ENCODE results near the gene ITPR3. TPM values are rescaled to one million over a fixed set of nuclear protein-coding genes. Genes with fewer than 3 reads are reported as not detected.

Gene ITPR3
- total and polyA plus RNA-seq, 2 of the 13 experiments (the other 11 are each of a cell fraction or from before 2014, with no cell fraction given), result 3.8 to 21.4 TPM

DNA sequence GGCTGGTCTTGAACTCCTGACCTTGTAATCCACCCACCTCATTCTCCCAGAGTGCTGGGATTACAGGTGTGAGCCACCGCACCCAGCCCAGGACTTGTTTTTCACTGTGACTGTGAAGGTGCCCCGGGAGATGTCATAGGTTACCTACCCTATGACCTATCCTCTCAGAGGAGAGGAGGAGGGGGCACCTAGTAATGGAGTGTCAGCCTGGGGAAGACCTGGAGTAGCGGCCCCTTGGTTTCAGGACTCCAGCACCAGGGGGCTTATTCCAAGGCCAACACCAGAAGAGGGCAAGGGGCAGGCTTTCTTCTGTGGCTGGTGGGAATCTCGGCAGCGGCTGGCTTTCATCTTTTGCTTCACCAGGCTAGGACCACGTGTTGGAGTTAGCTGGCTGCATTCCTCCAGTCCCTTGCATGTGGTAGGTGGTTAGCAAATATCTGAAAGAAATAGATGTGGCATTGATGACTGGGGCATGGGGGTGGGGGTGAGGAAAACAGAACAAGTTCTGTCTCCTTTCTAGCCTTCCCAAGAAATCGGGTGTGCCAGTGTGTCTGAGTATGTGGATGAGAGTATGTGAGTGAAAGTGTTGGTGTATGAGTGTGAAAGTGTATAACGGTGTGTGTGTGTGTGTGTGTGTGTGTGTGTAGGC, 7.9 kb upstream of the ITPR3 start (continued):
- TF ChIP-seq, protein P1, sequence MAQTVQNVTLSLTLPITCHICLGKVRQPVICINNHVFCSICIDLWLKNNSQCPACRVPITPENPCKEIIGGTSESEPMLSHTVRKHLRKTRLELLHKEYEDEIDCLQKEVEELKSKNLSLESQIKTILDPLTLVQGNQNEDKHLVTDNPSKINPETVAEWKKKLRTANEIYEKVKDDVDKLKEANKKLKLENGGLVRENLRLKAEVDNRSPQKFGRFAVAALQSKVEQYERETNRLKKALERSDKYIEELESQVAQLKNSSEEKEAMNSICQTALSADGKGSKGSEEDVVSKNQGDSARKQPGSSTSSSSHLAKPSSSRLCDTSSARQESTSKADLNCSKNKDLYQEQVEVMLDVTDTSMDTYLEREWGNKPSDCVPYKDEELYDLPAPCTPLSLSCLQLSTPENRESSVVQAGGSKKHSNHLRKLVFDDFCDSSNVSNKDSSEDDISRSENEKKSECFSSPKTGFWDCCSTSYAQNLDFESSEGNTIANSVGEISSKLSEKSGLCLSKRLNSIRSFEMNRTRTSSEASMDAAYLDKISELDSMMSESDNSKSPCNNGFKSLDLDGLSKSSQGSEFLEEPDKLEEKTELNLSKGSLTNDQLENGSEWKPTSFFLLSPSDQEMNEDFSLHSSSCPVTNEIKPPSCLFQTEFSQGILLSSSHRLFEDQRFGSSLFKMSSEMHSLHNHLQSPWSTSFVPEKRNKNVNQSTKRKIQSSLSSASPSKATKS (CRISPR knock-in tag; IDR thresholded peaks at IDR 0.05), result no peak
- TF ChIP-seq, protein P2, sequence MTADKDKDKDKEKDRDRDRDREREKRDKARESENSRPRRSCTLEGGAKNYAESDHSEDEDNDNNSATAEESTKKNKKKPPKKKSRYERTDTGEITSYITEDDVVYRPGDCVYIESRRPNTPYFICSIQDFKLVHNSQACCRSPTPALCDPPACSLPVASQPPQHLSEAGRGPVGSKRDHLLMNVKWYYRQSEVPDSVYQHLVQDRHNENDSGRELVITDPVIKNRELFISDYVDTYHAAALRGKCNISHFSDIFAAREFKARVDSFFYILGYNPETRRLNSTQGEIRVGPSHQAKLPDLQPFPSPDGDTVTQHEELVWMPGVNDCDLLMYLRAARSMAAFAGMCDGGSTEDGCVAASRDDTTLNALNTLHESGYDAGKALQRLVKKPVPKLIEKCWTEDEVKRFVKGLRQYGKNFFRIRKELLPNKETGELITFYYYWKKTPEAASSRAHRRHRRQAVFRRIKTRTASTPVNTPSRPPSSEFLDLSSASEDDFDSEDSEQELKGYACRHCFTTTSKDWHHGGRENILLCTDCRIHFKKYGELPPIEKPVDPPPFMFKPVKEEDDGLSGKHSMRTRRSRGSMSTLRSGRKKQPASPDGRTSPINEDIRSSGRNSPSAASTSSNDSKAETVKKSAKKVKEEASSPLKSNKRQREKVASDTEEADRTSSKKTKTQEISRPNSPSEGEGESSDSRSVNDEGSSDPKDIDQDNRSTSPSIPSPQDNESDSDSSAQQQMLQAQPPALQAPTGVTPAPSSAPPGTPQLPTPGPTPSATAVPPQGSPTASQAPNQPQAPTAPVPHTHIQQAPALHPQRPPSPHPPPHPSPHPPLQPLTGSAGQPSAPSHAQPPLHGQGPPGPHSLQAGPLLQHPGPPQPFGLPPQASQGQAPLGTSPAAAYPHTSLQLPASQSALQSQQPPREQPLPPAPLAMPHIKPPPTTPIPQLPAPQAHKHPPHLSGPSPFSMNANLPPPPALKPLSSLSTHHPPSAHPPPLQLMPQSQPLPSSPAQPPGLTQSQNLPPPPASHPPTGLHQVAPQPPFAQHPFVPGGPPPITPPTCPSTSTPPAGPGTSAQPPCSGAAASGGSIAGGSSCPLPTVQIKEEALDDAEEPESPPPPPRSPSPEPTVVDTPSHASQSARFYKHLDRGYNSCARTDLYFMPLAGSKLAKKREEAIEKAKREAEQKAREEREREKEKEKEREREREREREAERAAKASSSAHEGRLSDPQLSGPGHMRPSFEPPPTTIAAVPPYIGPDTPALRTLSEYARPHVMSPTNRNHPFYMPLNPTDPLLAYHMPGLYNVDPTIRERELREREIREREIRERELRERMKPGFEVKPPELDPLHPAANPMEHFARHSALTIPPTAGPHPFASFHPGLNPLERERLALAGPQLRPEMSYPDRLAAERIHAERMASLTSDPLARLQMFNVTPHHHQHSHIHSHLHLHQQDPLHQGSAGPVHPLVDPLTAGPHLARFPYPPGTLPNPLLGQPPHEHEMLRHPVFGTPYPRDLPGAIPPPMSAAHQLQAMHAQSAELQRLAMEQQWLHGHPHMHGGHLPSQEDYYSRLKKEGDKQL (CRISPR knock-in tag; IDR thresholded peaks at IDR 0.05; ENCODE audit: low read depth), result 0 out of 2 replicates have a peak, but pooled peaks have one; percentile 17
- TF ChIP-seq ZBTB42 (CRISPR knock-in tag; IDR thresholded peaks at IDR 0.05) (no peak), GPN1 (CRISPR knock-in tag; IDR thresholded peaks at IDR 0.05; ENCODE audit: borderline replicate concordance) (no peak), ZNF367 (CRISPR knock-in tag; IDR thresholded peaks at IDR 0.05; ENCODE audit: borderline replicate concordance) (no peak), AKAP8 (CRISPR knock-in tag; IDR thresholded peaks at IDR 0.05) (no peak), ZNF180 (CRISPR knock-in tag; IDR thresholded peaks at IDR 0.05; ENCODE audit: borderline replicate concordance, low read depth) (no peak), RXRB (CRISPR knock-in tag; IDR thresholded peaks at IDR 0.05; ENCODE audit: borderline replicate concordance) (peak; percentile 73), TARDBP (CRISPR knock-in tag; IDR thresholded peaks at IDR 0.05) (no peak; the same call in 1 of the 2 replicates), NFYC (CRISPR knock-in tag; IDR thresholded peaks at IDR 0.05) (peak; percentile 25; the same call in 1 of the 2 replicates), AHR (CRISPR knock-in tag; IDR thresholded peaks at IDR 0.05) (peak; percentile 62; the same call in 1 of the 2 replicates), ZNF557 (CRISPR knock-in tag; IDR thresholded peaks at IDR 0.05) (no peak)
- TF ChIP-seq, protein P3, sequence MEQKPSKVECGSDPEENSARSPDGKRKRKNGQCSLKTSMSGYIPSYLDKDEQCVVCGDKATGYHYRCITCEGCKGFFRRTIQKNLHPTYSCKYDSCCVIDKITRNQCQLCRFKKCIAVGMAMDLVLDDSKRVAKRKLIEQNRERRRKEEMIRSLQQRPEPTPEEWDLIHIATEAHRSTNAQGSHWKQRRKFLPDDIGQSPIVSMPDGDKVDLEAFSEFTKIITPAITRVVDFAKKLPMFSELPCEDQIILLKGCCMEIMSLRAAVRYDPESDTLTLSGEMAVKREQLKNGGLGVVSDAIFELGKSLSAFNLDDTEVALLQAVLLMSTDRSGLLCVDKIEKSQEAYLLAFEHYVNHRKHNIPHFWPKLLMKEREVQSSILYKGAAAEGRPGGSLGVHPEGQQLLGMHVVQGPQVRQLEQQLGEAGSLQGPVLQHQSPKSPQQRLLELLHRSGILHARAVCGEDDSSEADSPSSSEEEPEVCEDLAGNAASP (CRISPR knock-in tag; IDR thresholded peaks at IDR 0.05; ENCODE audit: borderline replicate concordance), result no peak
- TF ChIP-seq, protein P4, sequence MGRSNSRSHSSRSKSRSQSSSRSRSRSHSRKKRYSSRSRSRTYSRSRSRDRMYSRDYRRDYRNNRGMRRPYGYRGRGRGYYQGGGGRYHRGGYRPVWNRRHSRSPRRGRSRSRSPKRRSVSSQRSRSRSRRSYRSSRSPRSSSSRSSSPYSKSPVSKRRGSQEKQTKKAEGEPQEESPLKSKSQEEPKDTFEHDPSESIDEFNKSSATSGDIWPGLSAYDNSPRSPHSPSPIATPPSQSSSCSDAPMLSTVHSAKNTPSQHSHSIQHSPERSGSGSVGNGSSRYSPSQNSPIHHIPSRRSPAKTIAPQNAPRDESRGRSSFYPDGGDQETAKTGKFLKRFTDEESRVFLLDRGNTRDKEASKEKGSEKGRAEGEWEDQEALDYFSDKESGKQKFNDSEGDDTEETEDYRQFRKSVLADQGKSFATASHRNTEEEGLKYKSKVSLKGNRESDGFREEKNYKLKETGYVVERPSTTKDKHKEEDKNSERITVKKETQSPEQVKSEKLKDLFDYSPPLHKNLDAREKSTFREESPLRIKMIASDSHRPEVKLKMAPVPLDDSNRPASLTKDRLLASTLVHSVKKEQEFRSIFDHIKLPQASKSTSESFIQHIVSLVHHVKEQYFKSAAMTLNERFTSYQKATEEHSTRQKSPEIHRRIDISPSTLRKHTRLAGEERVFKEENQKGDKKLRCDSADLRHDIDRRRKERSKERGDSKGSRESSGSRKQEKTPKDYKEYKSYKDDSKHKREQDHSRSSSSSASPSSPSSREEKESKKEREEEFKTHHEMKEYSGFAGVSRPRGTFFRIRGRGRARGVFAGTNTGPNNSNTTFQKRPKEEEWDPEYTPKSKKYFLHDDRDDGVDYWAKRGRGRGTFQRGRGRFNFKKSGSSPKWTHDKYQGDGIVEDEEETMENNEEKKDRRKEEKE (IDR thresholded peaks at IDR 0.05), result no peak
- TF ChIP-seq, protein P5, sequence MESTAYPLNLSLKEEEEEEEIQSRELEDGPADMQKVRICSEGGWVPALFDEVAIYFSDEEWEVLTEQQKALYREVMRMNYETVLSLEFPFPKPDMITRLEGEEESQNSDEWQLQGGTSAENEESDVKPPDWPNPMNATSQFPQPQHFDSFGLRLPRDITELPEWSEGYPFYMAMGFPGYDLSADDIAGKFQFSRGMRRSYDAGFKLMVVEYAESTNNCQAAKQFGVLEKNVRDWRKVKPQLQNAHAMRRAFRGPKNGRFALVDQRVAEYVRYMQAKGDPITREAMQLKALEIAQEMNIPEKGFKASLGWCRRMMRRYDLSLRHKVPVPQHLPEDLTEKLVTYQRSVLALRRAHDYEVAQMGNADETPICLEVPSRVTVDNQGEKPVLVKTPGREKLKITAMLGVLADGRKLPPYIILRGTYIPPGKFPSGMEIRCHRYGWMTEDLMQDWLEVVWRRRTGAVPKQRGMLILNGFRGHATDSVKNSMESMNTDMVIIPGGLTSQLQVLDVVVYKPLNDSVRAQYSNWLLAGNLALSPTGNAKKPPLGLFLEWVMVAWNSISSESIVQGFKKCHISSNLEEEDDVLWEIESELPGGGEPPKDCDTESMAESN (CRISPR knock-in tag; conservative IDR thresholded peaks at IDR 0.05), result no peak

All from HepG2 (cell line).